T-helper 2 cell treated with Interferon-gamma antibody and Interleukin-4, amounts not matched to agents 5 μg/mL and 100 μg/mL, for 36 hours (primary cell): ENCODE measurements around the gene RBM10.

ENCODE experiments used
- DNase-seq: peaks from one replicate; pipeline ENCODE4 v3.0.0; 2021; ENCODE audit warnings: low spot score
- H3K27ac Mint-ChIP-seq: one replicate; pipeline ENCODE4 v1.8.0; 2021; ENCODE audit warnings: mild to moderate bottlenecking, mixed read lengths
- H3K27me3 Mint-ChIP-seq: one replicate; pipeline ENCODE4 v1.8.0; 2021; ENCODE audit warnings: low read depth, mixed read lengths
- H3K36me3 Mint-ChIP-seq: one replicate; pipeline ENCODE4 v1.8.0; 2021; ENCODE audit warnings: low read depth, mixed read lengths
- H3K4me1 Mint-ChIP-seq: one replicate; pipeline ENCODE4 v1.8.0; 2021; ENCODE audit warnings: low read depth, mixed read lengths
- H3K4me3 Mint-ChIP-seq: one replicate; pipeline ENCODE4 v1.8.0; 2022; ENCODE audit warnings: mild to moderate bottlenecking, moderate library complexity, mixed read lengths
- H3K9me3 Mint-ChIP-seq: one replicate; pipeline ENCODE4 v1.8.0; 2021; ENCODE audit warnings: mixed read lengths

Gene RBM10

GRCh38 chrX:47217852-47218279 lies 72.8 kb downstream of the RBM10 start:
- Mint-ChIP-seq H3K4me1 (peaks cover 26% of the 10 kb centered on the region), H3K36me3 (peaks cover 42% of the 10 kb centered on the region), H3K27ac (peak overlapping the region; percentile 99), H3K9me3 (no peaks in the 10 kb centered on the region), H3K27me3 (no peaks in the 10 kb centered on the region), H3K4me3 (peak overlapping the region; percentile 95)
- DNase-seq = peak; percentile 94

GRCh38 chrX:47218280-47218919 lies 73.4 kb downstream of the RBM10 start, which contains the start of gene CDK16:
CDK16 (plus strand) TSS chrX:47218681; CDS start chrX:47223558, 4,877 bp downstream.
- Mint-ChIP-seq H3K27ac (peak within 1 kb of the TSS; percentile 99), H3K36me3 (peaks cover 38% of the 10 kb centered on the region), H3K27me3 (no peaks in the 10 kb centered on the region), H3K9me3 (no peaks in the 10 kb centered on the region), H3K4me3 (peak within 1 kb of the TSS; percentile 95), H3K4me1 (peaks cover 26% of the 10 kb centered on the region)
- DNase-seq = peak; percentile 75

- peak; percentile 35 for DNase-seq
- Mint-ChIP-seq H3K4me3 (peak overlapping the region; percentile 93), H3K36me3 (peaks cover 36% of the 10 kb centered on the region), H3K9me3 (no peaks in the 10 kb centered on the region), H3K27ac (peak overlapping the region; percentile 92), H3K27me3 (no peaks in the 10 kb centered on the region), H3K4me1 (peaks cover 26% of the 10 kb centered on the region)
These were observed 74.1 kb downstream of the RBM10 start for GRCh38 chrX:47218920-47219815.

DNA sequence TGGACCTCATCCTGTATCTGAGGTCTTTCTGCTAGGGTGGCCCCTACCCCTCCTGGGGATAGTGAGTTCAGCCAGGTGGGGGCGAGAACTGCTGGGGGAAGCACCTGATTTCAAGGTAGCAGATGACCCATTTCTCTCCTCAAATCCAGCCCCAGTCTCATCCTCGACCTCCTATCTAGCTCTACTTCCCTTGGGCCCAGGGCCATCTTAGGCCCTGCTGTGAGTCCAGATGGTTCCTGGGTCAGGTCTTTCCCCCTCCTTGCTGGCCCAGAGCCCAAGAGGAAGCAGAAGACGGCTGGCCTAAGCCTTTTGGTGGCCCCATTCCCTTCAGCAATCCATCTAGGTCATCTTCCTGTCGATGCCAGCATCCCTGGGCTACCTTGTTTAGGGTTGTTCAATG lies 76.7 kb downstream of the RBM10 start:
- H3K36me3 Mint-ChIP-seq = peaks cover 36% of the 10 kb centered on the region
- H3K27me3 Mint-ChIP-seq = no peaks in the 10 kb centered on the region
- no peaks in the 10 kb centered on the region for H3K9me3 Mint-ChIP-seq
- no peak overlapping the region for H3K4me3 Mint-ChIP-seq
- no peak for DNase-seq
- H3K4me1 Mint-ChIP-seq = peaks cover 24% of the 10 kb centered on the region
- no peak overlapping the region for H3K27ac Mint-ChIP-seq

DNA sequence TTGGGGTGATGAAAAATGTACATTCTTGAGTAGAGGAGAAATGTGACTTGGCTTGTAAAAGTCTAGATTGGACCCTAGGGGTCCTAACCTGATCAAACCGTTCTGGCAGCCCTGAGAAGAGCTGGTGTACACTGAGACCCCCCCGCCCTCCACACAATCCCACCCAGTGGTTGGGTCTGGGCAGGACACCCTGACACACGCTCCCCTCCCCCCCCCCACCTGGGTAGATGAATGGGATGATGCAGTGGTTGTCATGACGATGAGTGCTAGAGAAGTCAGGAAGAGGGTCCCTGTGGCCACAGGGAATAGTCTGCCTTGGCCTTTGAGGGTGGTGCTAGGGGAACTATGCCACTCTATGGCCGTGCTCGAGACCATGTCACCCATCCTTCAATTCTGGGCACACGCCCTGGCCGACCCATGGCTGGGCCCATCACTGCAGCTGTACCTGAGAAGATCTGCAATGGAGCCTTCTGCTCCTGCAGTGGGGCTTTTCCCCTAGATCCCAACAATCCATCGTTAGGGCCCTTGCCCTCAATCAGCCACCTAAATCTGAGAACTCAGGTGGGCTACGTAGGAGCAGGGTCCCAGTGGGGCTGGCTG lies 77.8 kb downstream of the RBM10 start:
- H3K4me3 Mint-ChIP-seq = no peak overlapping the region
- no peak for DNase-seq
- peaks cover 16% of the 10 kb centered on the region for H3K4me1 Mint-ChIP-seq
- H3K9me3 Mint-ChIP-seq = no peaks in the 10 kb centered on the region
- peaks cover 37% of the 10 kb centered on the region for H3K36me3 Mint-ChIP-seq
- no peak overlapping the region for H3K27ac Mint-ChIP-seq
- H3K27me3 Mint-ChIP-seq = no peaks in the 10 kb centered on the region

GRCh38 chrX:47223476-47224250 lies 78.6 kb downstream of the RBM10 start:
- H3K4me1 Mint-ChIP-seq = peaks cover 16% of the 10 kb centered on the region
- H3K27me3 Mint-ChIP-seq = no peaks in the 10 kb centered on the region
- H3K9me3 Mint-ChIP-seq = no peaks in the 10 kb centered on the region
- H3K36me3 Mint-ChIP-seq = peaks cover 43% of the 10 kb centered on the region
- H3K4me3 Mint-ChIP-seq = no peak overlapping the region
- no peak for DNase-seq
- no peak overlapping the region for H3K27ac Mint-ChIP-seq

GRCh38 chrX:47224266-47224895 lies 79.4 kb downstream of the RBM10 start:
- Mint-ChIP-seq H3K4me1 (peaks cover 16% of the 10 kb centered on the region), H3K9me3 (no peaks in the 10 kb centered on the region), H3K36me3 (peaks cover 44% of the 10 kb centered on the region), H3K27me3 (no peaks in the 10 kb centered on the region), H3K27ac (no peak overlapping the region), H3K4me3 (no peak overlapping the region)
- no peak for DNase-seq

- peaks cover 11% of the 10 kb centered on the region for H3K4me1 Mint-ChIP-seq
- no peak overlapping the region for H3K27ac Mint-ChIP-seq
- peaks cover 42% of the 10 kb centered on the region for H3K36me3 Mint-ChIP-seq
- DNase-seq = no peak
- H3K4me3 Mint-ChIP-seq = no peak overlapping the region
- H3K27me3 Mint-ChIP-seq = no peaks in the 10 kb centered on the region
- H3K9me3 Mint-ChIP-seq = no peaks in the 10 kb centered on the region
These were observed 79.9 kb downstream of the RBM10 start for GRCh38 chrX:47224896-47225290.

DNA sequence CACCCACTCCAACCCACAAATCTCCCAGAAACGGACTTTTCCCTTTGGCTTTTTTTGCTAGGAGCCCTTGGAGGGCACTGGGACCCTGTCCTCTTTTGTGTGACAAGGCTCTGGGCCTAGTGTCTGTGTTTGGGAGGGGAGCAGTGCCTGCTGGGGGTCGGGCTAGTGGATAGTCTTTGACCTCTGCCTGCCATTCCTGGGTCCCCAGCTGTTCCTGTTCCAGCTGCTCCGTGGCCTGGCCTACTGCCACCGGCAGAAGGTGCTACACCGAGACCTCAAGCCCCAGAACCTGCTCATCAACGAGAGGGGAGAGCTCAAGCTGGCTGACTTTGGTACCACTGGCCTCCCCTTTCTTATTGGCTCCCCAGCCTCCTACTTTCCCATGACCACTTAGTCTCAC lies 81.0 kb downstream of the RBM10 start:
- H3K4me3 Mint-ChIP-seq = no peak overlapping the region
- no peak for DNase-seq
- H3K27ac Mint-ChIP-seq = no peak overlapping the region
- no peaks in the 10 kb centered on the region for H3K27me3 Mint-ChIP-seq
- no peaks in the 10 kb centered on the region for H3K9me3 Mint-ChIP-seq
- peaks cover 2% of the 10 kb centered on the region for H3K4me1 Mint-ChIP-seq
- peaks cover 38% of the 10 kb centered on the region for H3K36me3 Mint-ChIP-seq

DNA sequence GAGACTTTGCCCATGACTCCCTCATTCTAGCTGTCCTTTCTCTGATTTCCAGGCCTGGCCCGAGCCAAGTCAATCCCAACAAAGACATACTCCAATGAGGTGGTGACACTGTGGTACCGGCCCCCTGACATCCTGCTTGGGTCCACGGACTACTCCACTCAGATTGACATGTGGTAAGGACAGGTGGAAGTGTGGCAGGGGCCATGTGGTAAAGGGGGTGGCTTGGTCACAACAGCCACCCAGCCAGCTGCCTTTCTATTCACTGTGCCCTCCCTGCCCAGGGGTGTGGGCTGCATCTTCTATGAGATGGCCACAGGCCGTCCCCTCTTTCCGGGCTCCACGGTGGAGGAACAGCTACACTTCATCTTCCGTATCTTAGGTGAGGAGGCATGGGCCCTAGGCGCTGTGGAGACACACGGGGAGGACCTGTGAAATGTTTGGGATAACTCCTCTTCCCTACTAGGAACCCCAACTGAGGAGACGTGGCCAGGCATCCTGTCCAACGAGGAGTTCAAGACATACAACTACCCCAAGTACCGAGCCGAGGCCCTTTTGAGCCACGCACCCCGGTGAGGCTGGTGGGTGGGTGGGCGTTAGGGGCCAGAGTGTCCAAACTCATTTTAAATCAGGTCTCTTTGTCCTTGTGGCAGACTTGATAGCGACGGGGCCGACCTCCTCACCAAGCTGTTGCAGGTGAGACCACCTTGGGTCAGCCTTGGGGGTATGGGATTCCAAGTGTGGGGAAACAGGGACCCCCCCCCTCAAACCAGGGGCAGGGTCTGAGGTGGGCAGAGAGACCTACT lies 81.7 kb downstream of the RBM10 start:
- Mint-ChIP-seq H3K36me3 (peaks cover 41% of the 10 kb centered on the region), H3K27me3 (no peaks in the 10 kb centered on the region), H3K9me3 (no peaks in the 10 kb centered on the region), H3K4me3 (no peak overlapping the region), H3K27ac (no peak overlapping the region), H3K4me1 (peaks cover 2% of the 10 kb centered on the region)
- no peak for DNase-seq

GRCh38 chrX:47227334-47227583 lies 82.2 kb downstream of the RBM10 start:
- H3K4me1 Mint-ChIP-seq = peaks cover 2% of the 10 kb centered on the region
- no peaks in the 10 kb centered on the region for H3K9me3 Mint-ChIP-seq
- no peak overlapping the region for H3K4me3 Mint-ChIP-seq
- H3K36me3 Mint-ChIP-seq = peaks cover 37% of the 10 kb centered on the region
- H3K27ac Mint-ChIP-seq = no peak overlapping the region
- no peaks in the 10 kb centered on the region for H3K27me3 Mint-ChIP-seq
- DNase-seq = no peak

DNA sequence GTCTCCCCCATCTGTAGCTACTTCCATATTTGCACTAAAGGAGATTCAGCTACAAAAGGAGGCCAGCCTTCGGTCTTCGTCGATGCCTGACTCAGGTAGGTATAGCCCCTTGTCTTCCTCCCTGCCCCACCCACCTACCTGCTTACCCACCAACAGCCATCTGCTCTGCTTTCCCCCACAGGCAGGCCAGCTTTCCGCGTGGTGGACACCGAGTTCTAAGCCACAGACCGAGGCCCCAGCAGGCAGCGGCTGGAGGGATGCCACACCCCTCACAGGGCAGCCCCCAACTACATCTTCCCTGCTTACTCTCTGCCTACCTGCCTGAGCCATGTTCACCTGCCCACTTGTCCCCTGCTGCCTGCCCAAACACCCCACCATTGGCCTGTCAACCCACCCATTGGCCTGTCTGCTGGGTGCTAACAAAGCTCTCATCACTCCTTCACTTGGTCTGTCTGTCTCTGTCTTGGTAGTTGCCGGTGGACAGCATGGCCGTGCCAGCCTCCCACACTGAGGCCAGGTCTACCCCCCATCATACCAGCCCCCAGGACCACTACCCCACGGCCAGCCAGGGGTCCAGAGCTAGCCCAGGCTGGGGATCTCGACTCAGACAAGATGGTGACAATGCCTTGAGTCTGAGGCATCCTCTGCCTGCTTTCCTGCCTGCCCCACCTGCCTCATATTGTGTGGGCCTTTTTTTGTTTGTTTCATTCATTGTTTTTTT lies 83.7 kb downstream of the RBM10 start:
- H3K27ac Mint-ChIP-seq = no peak overlapping the region
- no peaks in the 10 kb centered on the region for H3K27me3 Mint-ChIP-seq
- no peak overlapping the region for H3K4me3 Mint-ChIP-seq
- H3K4me1 Mint-ChIP-seq = peaks cover 2% of the 10 kb centered on the region
- H3K36me3 Mint-ChIP-seq = peaks cover 37% of the 10 kb centered on the region
- no peaks in the 10 kb centered on the region for H3K9me3 Mint-ChIP-seq
- no peak for DNase-seq
